Measurements from ENCODE around the gene CRP. TPM values are rescaled to one million over a fixed set of nuclear protein-coding genes. Genes with fewer than 3 reads are reported as not detected.
"Not testable (repeated sequence)": the region's sequence is repeated elsewhere in the genome, so short reads cannot be mapped to it uniquely, and the experiment has no call there.

The CRP gene, protein sequence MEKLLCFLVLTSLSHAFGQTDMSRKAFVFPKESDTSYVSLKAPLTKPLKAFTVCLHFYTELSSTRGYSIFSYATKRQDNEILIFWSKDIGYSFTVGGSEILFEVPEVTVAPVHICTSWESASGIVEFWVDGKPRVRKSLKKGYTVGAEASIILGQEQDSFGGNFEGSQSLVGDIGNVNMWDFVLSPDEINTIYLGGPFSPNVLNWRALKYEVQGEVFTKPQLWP
- not detected in 2 replicates for total RNA-seq

DNA sequence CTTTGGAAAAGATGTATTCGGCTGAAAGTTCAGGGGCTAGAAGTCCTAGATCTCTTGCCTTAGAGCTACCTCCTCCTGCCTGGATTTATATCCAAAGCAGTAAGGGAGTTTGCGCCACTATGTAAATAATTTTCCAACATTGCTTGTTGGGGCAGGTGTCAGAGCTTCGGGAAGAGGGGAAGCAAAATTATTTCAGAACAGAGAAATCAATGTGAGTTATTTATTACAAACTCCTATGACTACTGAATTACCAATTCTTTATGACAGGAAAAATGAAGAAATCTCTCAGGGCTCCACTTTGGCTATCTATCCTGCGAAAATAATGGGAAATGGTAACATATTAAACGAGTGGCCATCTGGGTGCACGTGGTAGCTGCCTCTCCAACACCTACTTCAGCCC is at the start of gene CRP:
Gene CRP (minus strand): TSS at position 61 of the 400 bp plus-strand sequence. CDS start 104 bp downstream, outside the sequence.
- DNase-seq (ENCODE audit: extremely low read depth, low read depth, low spot score), result no peak

DNA sequence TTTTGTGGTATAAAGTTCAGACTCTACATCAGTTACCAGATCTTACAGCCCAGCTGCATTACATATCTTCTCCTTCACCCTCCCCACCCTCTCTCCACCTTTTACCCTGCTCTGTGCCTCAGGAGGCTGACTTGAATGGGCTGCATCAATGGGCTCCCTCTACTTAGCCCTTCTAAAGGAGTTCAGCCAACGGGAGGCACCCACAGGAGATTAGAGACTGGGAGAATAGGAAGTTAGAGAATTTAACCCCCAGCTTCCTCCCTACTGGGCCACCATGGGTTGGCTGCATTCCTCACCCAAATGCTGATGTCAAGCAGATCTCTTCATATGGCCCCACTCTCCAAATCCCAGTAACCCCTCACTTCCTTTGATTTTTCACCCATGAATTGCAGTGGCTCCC is 49.3 kb upstream of the CRP start:
- no peak for DNase-seq (ENCODE audit: extremely low read depth, low read depth, low spot score)

DNA sequence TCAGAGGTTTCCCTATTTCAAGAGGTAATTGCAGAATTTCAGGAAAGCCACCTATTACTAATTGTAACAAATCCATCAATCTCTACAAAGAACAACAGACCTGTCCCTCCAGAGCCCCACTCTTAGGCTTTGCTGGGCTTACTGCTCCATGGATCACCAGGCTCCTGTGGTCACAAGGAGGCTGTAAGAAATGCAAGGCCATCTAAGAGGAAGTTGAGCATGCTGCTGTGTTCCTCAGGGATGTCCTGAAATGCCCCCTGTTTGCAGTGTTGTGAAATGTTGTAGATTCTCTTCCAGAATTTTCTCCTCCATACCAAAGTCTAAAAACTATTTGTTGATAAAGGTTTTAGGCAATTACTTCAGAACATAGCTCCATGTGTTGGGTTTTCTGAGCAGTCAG is 42.0 kb upstream of the CRP start:
- no peak for DNase-seq (ENCODE audit: extremely low read depth, low read depth, low spot score)

DNA sequence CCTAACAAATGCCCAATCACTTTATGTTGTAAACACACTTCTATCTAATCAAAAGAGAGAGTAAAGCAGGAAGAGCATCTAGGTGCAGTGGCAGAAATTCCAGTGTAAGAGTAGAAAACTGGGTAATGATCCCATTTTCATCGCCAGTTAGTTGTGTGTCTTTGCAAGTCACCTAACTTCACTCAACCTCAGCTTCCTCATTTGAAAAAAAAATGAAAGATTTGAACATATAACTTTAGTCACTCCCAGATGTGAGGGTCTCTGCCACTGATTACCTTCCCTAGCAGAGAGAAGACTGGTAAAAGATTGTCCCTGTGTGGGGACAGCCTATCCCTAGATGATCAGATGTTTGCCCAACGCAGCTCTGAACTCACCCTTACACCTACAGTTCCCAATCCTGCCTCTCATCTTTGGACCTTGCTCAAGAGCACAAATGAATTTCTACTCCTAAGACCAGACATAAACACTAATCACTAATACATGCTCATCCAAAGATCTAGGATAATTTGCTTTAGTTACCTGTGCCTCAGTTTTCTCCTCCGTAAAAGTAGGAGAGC is 41.1 kb upstream of the CRP start:
- DNase-seq (ENCODE audit: extremely low read depth, low read depth, low spot score), result no peak

DNA sequence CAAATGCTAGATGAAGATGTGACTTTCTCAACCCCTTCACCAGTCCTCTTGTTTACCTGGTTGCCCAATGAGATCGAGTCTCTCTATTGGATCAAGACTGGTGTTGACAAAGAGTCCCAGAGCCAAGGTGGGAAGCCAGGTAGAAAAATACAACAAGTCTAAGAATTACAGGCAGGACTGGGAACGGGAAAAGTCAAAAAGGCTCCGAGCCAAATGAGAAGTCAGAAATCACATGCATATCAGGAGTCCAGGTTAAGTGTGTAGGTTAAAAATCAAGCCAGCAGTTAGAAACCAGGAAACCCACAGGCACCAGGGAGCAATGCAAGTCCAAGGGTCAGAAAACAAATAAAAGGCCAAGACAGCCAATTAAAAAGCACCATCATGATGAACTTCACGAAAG is 39.0 kb upstream of the CRP start:
- DNase-seq (ENCODE audit: extremely low read depth, low read depth, low spot score), result no peak

DNA sequence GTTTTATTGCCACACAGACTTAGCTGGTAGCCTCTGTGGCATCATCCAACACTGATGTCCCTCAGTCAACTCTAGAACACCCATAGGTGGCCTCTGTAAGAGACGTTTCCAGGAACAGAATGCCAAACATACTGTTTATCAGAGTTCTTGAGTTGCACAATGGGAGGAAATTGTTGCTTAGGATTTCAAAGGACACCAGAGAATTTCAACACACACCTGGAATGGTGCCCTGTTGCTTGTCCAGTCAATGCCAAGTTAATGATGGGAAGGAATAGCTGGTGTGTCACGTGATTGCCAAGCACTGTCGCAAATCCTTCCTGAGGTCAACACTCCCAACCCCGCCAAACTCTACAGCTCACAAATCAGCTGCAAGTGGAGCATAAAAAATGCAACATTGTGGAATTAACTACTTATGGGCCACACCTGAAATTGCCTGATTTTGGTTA is 37.8 kb upstream of the CRP start:
- DNase-seq (ENCODE audit: extremely low read depth, low read depth, low spot score), result peak; percentile 92

DNA sequence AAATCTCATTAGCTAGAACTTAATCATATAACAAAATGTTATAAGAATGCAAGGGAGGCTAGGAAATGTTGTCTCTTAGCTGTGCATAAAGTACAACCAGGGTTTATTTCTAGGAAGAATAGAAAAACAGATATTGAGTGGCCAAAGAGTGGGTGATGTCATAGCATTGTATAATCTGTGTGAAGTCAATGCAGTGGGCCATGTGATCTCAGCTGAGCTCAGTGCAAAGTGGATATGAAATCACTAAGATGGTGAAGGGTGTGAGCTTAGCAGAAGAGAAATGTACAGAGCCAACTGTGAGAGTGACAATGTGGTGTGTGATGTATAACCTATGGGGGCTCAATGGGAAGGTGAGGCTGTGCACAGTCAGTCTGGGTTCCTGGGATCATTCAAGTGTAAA is 36.6 kb upstream of the CRP start:
- DNase-seq (ENCODE audit: extremely low read depth, low read depth, low spot score), result no peak

DNA sequence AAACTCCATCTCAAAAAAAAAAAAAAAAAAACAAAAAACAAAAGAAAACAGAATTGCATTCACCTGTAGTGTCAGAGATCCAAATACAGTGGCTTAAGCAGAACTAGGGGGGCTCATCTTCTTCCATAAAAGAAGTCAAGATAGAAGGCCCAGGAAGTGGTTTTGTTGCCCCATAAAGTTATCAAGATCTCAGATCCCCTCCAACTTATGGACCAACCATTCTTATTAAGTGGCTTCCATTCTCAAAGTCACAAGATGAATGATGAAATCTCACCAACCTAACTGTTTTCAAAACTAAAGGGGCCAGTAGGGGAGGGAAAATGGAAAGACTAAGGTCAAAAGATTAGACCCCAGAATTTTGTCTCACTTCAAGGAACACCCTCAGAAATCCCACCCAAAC is 36.2 kb upstream of the CRP start:
- no peak for DNase-seq (ENCODE audit: extremely low read depth, low read depth, low spot score)

DNA sequence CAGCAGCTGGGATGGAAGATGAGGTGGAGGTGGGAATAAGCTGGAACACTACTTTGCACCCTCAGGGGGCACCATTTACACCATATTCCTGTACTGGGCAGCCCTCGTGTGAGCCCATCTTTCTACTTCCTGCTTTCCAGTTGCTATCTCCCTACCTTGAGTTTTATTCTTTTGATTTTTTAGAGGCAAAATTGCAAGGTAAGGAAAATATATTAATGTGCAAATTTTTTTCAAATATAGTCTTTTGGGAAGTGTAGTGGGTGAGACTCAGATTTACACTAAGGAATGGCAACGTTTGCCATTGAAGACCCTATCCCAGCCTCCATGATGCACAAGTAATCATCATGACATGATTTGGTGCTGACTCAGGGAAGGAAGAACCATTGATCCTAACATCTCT is 35.2 kb upstream of the CRP start:
- no peak for DNase-seq (ENCODE audit: extremely low read depth, low read depth, low spot score)

DNA sequence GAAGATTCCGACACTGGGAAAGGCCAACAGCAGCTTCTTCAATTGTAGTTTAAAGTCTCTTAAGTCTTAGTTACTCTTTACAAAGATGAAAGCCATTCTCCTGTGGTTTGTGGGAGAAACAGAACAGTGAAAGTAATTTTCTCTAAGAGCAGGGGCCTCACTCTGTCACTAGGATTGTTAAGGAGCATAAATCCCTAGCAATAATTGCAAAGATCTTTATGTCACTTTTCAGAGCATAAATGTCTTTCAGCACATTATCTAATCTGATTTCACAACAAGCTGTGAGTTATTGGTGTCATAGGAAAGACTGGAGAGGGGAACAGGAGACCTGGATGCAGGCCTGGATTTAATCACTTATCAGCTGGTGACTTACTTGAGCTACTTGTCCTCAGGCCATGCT is 34.0 kb upstream of the CRP start:
- DNase-seq (ENCODE audit: extremely low read depth, low read depth, low spot score), result no peak

DNA sequence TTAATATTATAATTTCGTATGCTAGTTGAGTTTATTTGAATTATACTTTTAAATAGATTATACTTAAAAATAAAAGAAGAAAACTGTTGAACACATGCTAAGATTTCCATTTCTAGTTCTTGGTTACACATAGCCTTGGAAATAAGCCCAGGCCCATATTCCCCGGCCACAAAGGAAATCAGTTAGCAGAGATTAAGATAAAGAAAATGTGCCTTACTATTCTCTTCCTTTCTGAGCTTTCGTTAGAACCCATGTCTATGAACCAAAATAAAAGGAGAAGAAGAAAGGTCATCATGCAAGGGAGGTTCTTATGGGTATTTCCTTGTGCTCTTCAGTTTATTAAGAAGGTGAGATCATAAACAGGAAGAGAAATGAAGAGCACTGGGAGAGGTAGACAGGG is 32.3 kb upstream of the CRP start:
- no peak for DNase-seq (ENCODE audit: extremely low read depth, low read depth, low spot score)

DNA sequence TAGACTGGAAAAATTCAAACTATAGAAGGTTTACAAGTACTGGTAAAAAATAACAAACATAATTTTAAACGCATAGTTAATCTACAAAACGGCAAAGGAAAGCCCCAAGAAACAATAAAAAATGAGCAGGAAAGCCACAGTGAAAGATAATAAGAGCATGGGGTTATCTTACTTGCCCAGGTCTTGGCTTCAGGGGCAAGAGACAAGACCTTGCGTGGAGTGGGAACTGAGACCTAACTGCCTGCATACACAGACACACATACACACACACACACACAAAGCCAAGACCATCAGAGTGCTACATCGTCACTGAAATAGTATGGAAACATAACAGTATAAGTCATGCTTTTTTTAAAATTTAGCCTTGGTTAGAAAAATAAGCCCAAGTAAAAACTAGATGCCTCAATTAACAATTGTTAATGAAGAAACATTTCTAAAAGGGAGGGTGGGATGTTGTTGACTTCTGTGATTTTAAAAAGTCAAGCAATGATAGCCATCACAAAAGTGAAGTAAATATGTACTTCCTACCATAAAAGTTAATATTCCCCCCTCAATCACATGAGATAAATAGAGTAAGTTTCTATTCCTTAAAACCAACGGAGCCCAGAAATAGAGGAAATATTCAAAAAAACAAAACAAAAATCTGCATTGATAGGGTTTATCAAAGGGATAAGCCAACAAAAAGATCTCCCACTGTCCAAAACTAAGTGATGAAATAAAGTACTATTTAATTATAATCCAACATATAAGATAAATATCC is 29.4 kb upstream of the CRP start:
- no peak for DNase-seq (ENCODE audit: extremely low read depth, low read depth, low spot score)

DNA sequence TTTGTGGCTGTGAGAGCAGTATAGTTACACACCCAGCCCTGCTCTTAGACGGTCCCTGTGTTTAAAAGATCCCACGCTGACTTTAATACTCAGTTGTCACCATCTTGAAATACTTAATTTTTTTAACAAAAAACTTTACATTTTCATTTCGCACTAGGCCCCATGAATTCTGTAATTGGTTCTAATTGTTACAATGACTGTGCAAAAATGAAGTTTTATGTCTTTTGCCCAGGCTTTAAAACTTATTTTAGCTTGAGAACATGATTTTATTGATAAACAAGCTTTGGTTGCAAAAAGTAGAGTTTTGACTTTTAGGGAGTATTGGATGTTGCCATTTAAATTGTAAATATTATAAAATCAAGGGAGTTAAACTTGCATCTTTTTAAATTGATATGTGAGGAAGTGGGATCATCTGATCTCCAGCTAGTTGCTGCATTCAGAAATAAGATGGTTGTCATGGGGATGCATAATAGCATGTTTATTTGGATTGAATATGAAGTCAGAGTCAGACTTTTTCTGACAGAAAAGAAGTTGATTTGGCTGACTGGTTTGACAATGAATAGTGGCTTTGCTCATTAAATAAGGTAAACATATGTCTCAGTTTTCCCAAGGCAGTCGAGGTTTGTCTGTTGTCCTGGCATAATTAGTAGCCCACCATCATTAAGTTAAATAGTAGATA is 23.0 kb upstream of the CRP start:
- DNase-seq (ENCODE audit: extremely low read depth, low read depth, low spot score), result no peak

DNA sequence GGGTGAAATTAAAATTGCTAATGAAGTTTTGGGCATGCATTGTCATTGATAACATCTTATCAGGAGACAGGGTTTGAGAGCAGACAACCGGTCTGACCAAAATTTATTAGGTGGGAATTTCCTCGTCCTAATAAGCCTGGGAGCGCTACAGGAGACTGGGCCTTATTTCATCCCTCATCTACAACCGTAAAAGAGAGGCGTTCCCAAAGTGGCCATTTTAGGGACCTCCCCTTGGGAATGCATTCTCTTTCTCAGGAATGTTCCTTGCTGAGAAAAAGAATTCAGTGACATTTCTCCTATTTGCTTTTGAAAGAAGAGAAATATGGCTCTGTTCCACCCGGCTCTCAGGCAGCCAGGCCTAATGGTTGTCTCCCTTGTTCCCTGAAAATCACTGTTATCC is 8.8 kb upstream of the CRP start:
- not testable (repeated sequence) for DNase-seq (ENCODE audit: extremely low read depth, low read depth, low spot score)

DNA sequence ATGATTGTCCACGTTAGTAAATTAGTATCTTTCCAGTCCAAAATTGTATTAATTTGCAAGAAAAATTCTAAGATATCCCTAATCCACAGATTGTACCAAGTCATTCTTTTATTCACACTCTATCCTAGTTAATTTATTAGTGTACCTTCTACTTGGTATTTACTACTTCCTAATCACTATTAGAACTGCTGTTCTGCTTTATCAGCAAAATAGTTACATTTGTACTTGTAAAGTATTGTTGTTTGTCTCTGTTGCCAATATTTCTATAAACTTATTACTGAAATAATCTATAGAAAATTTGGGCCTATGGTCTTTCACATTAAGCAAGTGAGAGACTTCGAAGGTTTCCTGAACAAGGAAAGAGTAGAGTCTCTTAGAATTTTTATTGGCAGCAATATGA is 5.6 kb upstream of the CRP start:
- DNase-seq (ENCODE audit: extremely low read depth, low read depth, low spot score), result no peak

DNA sequence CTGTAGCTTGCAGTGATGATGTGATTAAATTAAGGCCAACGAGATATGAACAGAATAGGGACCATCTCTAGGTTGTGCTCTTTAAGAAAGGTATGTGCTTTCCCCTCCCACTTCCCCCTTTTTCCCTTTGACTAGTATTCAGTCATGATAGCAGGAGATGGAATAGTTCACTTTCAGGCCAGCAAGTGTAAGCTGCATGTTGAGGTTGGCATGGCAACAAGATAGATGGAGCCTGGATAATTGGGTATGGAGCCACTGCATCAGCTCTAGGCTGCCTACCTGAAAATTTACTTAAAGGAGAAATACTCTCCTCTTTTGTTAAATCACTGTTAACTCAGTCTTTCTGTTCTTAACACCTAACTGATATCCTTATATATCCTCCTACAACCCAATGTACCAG is 1.5 kb upstream of the CRP start:
- no peak for DNase-seq (ENCODE audit: extremely low read depth, low read depth, low spot score)

DNA sequence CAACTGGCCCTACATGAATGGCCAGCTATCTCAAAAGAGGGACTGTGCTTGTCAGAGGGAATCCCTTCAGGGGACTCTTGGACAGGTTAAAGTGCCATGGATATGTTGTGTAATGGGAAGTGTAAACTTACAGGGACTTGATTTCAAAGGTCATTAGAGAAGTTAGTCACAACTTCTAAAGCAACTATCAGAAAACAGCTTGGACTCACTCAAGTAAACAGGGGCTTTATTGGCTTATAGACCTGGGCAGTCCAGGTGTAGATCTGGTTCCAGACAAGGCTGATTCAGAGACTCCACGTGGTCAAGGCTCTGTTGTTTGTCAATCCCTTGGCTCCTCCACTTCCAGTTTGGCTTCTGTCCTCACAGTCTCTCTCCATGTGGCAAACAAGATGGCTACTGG is 2.3 kb downstream of the CRP start:
- DNase-seq (ENCODE audit: extremely low read depth, low read depth, low spot score), result no peak

DNA sequence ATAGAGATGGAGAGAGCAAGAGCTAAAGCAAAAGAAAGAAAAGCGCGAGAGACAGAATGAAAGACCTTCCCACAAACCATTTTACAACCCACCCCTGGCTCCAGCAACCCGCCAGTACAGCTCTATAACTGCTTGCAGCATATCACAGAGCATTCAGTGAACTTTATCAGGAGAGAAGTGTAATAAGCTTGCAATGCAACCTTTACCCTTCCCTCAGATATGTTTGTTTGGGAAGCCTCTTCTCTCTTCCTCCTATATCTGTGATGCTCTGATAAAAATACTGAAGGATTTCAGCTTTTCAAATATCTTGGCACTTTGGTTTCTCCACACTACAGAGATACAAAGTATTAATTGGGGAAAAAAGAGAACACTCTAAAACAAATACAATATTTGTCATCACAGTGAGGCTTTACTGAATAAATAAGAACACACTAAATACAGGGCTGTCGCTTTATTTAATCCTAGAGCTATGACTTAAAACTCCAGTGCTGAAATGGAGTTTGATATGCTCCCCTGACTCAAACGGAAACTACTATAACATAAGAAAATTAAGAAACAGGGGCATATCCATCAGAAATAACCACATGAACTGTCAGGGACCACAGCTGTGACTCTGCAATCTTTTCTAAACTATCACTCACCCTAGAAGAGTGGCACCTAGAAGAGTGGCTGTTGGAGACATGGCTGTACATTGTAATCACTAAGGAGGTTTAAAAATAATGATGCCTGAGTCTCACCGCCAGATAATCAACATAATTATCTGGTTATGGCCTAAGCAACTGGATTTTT is 6.7 kb downstream of the CRP start:
- DNase-seq (ENCODE audit: extremely low read depth, low read depth, low spot score), result no peak

DNA sequence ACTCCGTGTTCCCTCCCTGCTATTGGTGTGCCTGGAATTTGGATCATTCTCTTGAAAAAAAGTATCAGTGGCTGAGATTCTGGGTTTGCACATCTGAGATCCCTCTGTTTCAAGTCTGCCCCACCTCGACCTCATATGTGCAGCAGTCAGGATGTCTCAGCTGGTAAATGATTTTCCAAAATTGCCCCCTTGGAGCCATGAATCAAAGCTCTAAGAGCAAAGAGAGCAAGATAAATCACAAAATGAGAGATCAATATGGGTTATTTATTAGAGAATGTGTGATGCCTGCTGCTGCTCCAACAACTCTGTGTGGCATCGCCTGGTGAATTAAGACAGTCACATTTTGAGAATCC is 8.5 kb downstream of the CRP start:
- DNase-seq (ENCODE audit: extremely low read depth, low read depth, low spot score), result no peak

DNA sequence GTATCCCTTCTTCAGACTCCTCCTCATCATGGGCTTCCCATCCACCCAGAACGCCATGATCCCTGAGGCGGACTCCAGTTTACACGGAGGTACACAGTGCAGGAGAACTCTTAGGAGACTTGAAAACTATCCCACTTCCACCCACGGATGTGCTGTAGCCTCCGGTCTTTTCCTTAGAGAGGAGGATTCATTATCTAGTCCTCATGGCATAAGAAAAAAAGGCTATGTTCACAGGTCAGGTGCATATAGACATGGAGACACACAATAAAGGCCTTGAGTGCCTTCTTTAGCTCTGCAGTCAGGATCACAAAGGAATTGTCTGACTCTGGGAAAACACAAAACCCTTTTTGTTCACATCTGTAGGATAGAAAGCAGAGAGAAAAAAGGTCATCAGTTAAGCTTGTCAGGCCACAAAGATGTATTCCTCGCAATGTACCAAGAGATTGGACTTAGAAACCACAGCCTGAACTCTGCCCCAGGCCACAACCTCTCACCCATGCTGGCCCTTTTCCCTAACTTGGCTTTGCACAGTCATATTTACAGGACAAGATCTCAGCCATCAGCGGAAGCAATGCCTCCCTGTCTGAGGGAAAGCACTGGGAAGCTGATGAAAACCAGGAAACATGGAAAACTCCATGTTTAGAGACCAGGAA is 9.0 kb downstream of the CRP start:
- DNase-seq (ENCODE audit: extremely low read depth, low read depth, low spot score), result no peak

DNA sequence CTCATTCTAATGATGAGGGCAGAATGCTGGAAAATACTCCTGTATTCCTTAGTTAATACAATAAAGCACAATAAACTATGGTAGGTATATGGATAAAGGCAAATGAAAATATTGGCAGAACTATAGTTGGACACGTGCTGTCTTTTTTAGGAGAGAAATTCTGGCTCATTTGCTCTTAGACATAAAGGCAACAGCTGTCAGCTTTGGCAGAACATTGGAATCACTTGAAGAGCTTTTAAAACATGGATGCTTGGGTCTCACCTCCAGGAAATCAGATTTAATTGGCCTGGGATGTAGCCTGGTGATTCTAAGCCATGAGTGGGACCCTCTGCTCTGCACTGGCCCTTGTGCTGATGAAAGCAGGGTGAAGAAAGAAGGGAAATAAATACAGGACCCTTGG is 9.9 kb downstream of the CRP start:
- DNase-seq (ENCODE audit: extremely low read depth, low read depth, low spot score), result no peak

Measured in glomerular endothelial cell (primary cell).